ENCODE measurements around the gene TANGO2.

The TANGO2 gene

GRCh38 chr22:20086101-20086599 lies 65.2 kb downstream of the TANGO2 start:
- no peak for DNase-seq (ENCODE audit: low spot score)

- no peak for DNase-seq (ENCODE audit: low spot score)
These were observed 65.9 kb downstream of the TANGO2 start for GRCh38 chr22:20086763-20087162.

GRCh38 chr22:20087319-20088262 lies 66.7 kb downstream of the TANGO2 start:
- no peak for DNase-seq (ENCODE audit: low spot score)

GRCh38 chr22:20088263-20088648 lies 67.3 kb downstream of the TANGO2 start:
- DNase-seq (ENCODE audit: low spot score) = no peak

- no peak for DNase-seq (ENCODE audit: low spot score)
These were observed 68.5 kb downstream of the TANGO2 start for GRCh38 chr22:20089226-20089976.

- DNase-seq (ENCODE audit: low spot score) = no peak
These were observed 69.2 kb downstream of the TANGO2 start for GRCh38 chr22:20089977-20090729.

- no peak for DNase-seq (ENCODE audit: low spot score)
These were observed 69.9 kb downstream of the TANGO2 start for GRCh38 chr22:20090730-20091240.

GRCh38 chr22:20091690-20092476 lies 71.0 kb downstream of the TANGO2 start:
- no peak for DNase-seq (ENCODE audit: low spot score)

- DNase-seq (ENCODE audit: low spot score) = no peak
These were observed 71.6 kb downstream of the TANGO2 start for GRCh38 chr22:20092477-20092854.

- DNase-seq (ENCODE audit: low spot score) = no peak
These were observed 72.7 kb downstream of the TANGO2 start for GRCh38 chr22:20093418-20094196.

GRCh38 chr22:20094197-20094807 lies 73.4 kb downstream of the TANGO2 start:
- DNase-seq (ENCODE audit: low spot score) = no peak

- no peak for DNase-seq (ENCODE audit: low spot score)
These were observed 74.6 kb downstream of the TANGO2 start for GRCh38 chr22:20095521-20095920.

GRCh38 chr22:20096574-20097420 lies 75.9 kb downstream of the TANGO2 start:
- no peak for DNase-seq (ENCODE audit: low spot score)

GRCh38 chr22:20099099-20099711 lies 78.3 kb downstream of the TANGO2 start:
- no peak for DNase-seq (ENCODE audit: low spot score)

- DNase-seq (ENCODE audit: low spot score) = no peak
These were observed 80.7 kb downstream of the TANGO2 start for GRCh38 chr22:20101638-20102037.

- DNase-seq (ENCODE audit: low spot score) = no peak
These were observed 81.4 kb downstream of the TANGO2 start for GRCh38 chr22:20102203-20102780.

GRCh38 chr22:20105456-20106204 lies 84.7 kb downstream of the TANGO2 start:
- DNase-seq (ENCODE audit: low spot score) = no peak
